Measurements from ENCODE around the gene TRUB2. TPM values are rescaled to one million over a fixed set of nuclear protein-coding genes. Genes with fewer than 3 reads are reported as not detected.

The TRUB2 gene
- total RNA-seq, 1 experiment from 2014 or later: 34.1 TPM

DNA sequence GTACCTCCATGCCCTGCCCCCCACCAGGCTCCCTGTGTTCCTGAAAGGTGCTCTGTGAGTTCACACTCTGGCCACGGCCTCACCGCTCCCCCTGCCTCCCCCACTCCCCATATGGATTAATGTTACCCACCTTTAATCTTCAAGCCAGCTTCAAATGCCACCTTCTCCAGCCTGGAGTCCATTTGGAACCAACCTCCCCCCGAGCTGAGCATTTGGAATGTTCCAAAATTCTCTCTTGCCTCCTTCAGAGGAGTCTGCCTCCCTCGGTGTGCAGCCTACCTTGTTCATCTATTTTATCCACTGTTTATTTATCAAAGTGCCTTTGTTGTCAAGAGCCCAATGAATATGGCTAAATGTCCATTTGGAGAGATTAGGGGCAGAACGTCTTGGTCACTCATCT is 50.7 kb downstream of the TRUB2 start:
- Histone ChIP-seq H3K36me3 (ENCODE audit: control insufficient read depth, insufficient read depth, low read length) (peaks cover 2% of the 10 kb centered on the region; the same call in 1 of the 2 replicates), H3K4me1 (no peaks in the 10 kb centered on the region), H3K4me3 (ENCODE audit: low read depth, low read length) (no peak overlapping the region), H3K27me3 (replicated peaks; ENCODE audit: control insufficient read depth, insufficient read depth, low read length) (no peaks in the 10 kb centered on the region), H3K9me3 (no peaks in the 10 kb centered on the region)
- DNase-seq: no peak
- POLR2A ChIA-PET: no interaction called here
- no peak overlapping the region for H3K27ac Mint-ChIP-seq (ENCODE audit: unreplicated experiment)
- peaks cover 2% of the 10 kb centered on the region for H3K4me1 Mint-ChIP-seq (ENCODE audit: low read depth, unreplicated experiment)
- intact Hi-C loops (cut with micrococcal nuclease; ENCODE audit: unreplicated experiment): no loop called here
- H3K4me3 Mint-ChIP-seq (ENCODE audit: unreplicated experiment): no peak overlapping the region
- no TSS peak for BruUV-seq (replicated peaks)
- no peaks in the 10 kb centered on the region for H3K9me3 Mint-ChIP-seq (ENCODE audit: unreplicated experiment)
- CTCF ChIA-PET: no interaction called here
- TF ChIP-seq, protein P1, sequence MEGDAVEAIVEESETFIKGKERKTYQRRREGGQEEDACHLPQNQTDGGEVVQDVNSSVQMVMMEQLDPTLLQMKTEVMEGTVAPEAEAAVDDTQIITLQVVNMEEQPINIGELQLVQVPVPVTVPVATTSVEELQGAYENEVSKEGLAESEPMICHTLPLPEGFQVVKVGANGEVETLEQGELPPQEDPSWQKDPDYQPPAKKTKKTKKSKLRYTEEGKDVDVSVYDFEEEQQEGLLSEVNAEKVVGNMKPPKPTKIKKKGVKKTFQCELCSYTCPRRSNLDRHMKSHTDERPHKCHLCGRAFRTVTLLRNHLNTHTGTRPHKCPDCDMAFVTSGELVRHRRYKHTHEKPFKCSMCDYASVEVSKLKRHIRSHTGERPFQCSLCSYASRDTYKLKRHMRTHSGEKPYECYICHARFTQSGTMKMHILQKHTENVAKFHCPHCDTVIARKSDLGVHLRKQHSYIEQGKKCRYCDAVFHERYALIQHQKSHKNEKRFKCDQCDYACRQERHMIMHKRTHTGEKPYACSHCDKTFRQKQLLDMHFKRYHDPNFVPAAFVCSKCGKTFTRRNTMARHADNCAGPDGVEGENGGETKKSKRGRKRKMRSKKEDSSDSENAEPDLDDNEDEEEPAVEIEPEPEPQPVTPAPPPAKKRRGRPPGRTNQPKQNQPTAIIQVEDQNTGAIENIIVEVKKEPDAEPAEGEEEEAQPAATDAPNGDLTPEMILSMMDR (IDR thresholded peaks at IDR 0.05; ENCODE audit: insufficient read depth in 1 of 2, low read depth in 1 of 2, low read length in 1 of 2, severe bottlenecking in 1 of 2, unreplicated experiment in 1 of 2): no peak
- peaks cover 2% of the 10 kb centered on the region for H3K27me3 Mint-ChIP-seq (ENCODE audit: insufficient read depth, unreplicated experiment)
- peaks cover 71% of the 10 kb centered on the region for H3K36me3 Mint-ChIP-seq (ENCODE audit: insufficient read depth, unreplicated experiment)

DNA sequence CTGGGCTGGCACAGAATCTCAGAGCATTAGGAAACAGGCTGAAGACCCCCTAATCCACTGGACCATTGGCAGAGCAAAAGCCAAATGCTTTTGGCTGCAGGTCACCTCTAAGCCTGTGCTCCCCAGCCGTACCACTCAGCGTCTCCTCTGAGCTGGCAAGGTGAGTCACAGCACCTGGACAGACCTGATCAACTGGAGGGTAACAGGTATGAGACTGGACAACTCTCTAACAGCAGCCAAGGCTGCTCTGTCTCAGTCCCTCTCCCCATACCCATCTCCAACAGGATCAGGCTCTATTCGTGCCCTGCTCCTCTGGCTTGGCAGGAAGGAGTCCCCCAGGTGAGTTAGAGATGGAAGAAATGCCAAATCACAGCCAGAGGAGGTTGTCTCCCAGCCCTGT is 51.1 kb downstream of the TRUB2 start:
- H3K36me3 Mint-ChIP-seq (ENCODE audit: insufficient read depth, unreplicated experiment): peaks cover 71% of the 10 kb centered on the region
- H3K4me1 Mint-ChIP-seq (ENCODE audit: low read depth, unreplicated experiment): no peaks in the 10 kb centered on the region
- no peaks in the 10 kb centered on the region for H3K9me3 Mint-ChIP-seq (ENCODE audit: unreplicated experiment)
- no peak overlapping the region for H3K4me3 Mint-ChIP-seq (ENCODE audit: unreplicated experiment)
- H3K27ac Mint-ChIP-seq (ENCODE audit: unreplicated experiment): no peak overlapping the region
- ChIA-PET POLR2A (no interaction called here), CTCF (no interaction called here)
- H3K27me3 Mint-ChIP-seq (ENCODE audit: insufficient read depth, unreplicated experiment): no peaks in the 10 kb centered on the region
- Histone ChIP-seq H3K27me3 (replicated peaks; ENCODE audit: control insufficient read depth, insufficient read depth, low read length) (no peaks in the 10 kb centered on the region), H3K4me3 (ENCODE audit: low read depth, low read length) (no peak overlapping the region), H3K4me1 (no peaks in the 10 kb centered on the region), H3K9me3 (no peaks in the 10 kb centered on the region), H3K36me3 (ENCODE audit: control insufficient read depth, insufficient read depth, low read length) (peaks cover 2% of the 10 kb centered on the region; the same call in 1 of the 2 replicates)
- intact Hi-C loops (cut with micrococcal nuclease; ENCODE audit: unreplicated experiment): no loop called here
- TF ChIP-seq, protein P1 (IDR thresholded peaks at IDR 0.05; ENCODE audit: insufficient read depth in 1 of 2, low read depth in 1 of 2, low read length in 1 of 2, severe bottlenecking in 1 of 2, unreplicated experiment in 1 of 2): no peak
- no TSS peak for BruUV-seq (replicated peaks)
- no peak for DNase-seq

DNA sequence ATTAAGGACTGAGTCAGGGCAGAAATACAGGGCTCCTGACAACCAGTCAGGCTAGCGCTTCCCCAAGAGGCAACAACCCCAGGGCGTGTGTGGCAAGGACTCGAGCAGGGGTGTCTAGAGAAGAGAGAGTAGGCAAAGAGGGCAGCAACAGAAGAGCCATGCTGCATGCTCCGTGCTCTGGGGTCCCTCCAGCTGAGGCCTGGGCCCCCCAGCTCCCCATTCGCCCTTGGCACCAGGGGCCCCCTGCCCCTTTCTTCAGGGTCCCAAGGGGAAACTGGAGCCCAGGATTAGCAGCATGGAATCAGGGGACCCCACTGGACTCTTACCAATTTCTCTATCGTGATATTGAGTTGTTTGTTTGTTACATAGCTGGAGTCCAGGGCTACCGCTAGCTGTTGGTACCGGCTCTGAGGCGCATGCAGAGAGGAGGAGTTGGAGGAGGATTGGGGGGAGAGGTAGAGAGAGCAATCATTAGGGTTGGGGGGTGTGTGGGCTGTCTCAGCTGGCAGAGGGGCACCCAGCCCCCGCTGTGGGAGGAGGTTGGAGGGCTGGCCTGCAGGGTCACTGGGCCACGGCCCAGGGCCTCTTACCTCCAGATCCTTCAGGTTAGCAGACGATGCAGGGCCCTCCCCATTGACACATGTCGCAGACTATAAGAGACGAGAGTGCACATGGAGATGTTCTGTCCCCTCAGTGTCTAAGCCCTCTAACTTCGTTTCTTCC is 55.2 kb downstream of the TRUB2 start:
- no peak for DNase-seq
- Mint-ChIP-seq H3K4me3 (ENCODE audit: unreplicated experiment) (no peak overlapping the region), H3K36me3 (ENCODE audit: insufficient read depth, unreplicated experiment) (peaks cover 64% of the 10 kb centered on the region), H3K27me3 (ENCODE audit: insufficient read depth, unreplicated experiment) (no peaks in the 10 kb centered on the region), H3K27ac (ENCODE audit: unreplicated experiment) (no peak overlapping the region), H3K9me3 (ENCODE audit: unreplicated experiment) (no peaks in the 10 kb centered on the region), H3K4me1 (ENCODE audit: low read depth, unreplicated experiment) (no peaks in the 10 kb centered on the region)
- intact Hi-C loops (cut with micrococcal nuclease; ENCODE audit: unreplicated experiment): no loop called here
- BruUV-seq (replicated peaks): no TSS peak
- no peaks in the 10 kb centered on the region for H3K27me3 ChIP-seq (replicated peaks; ENCODE audit: control insufficient read depth, insufficient read depth, low read length)
- H3K4me3 ChIP-seq (ENCODE audit: low read depth, low read length): no peak overlapping the region
- ChIA-PET POLR2A (no interaction called here), CTCF (no interaction called here)
- H3K9me3 ChIP-seq: no peaks in the 10 kb centered on the region
- H3K36me3 ChIP-seq (ENCODE audit: control insufficient read depth, insufficient read depth, low read length): peaks cover 2% of the 10 kb centered on the region; the same call in 1 of the 2 replicates
- H3K4me1 ChIP-seq: no peaks in the 10 kb centered on the region
- TF ChIP-seq, protein P1 (IDR thresholded peaks at IDR 0.05; ENCODE audit: insufficient read depth in 1 of 2, low read depth in 1 of 2, low read length in 1 of 2, severe bottlenecking in 1 of 2, unreplicated experiment in 1 of 2): no peak
